ENCODE measurements around the gene C1QL3. TPM values are rescaled to one million over a fixed set of nuclear protein-coding genes. Genes with fewer than 3 reads are reported as not detected.

Gene C1QL3
- total RNA-seq, 1 experiment from 2014 or later: not detected

DNA sequence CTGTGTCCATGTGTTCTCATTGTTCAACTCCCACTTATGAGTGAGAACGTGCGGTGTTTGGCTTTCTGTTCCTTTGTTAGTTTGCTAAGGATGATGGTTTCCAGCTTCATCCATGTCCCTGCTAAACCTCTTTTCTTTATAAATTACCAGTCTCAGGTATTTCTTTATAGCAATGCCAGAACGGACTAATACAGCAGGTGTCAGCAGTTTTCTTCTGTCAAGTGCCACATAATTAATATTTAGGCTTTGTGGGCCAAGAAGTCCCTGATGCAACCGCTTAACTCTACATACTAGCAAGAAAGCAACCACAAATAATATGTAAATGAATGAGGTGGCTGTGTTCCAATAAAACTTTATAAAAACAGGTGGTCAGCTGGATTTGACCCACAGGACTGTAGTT lies 26.3 kb upstream of the C1QL3 start:
- ChIA-PET CTCF (no interaction called here), POLR2A (no interaction called here)
- TF ChIP-seq CTCF (IDR thresholded peaks at IDR 0.05; ENCODE audit: insufficient read depth in 1 of 2, low read depth in 1 of 2, low read length in 1 of 2, severe bottlenecking in 1 of 2, unreplicated experiment in 1 of 2): no peak
- BruUV-seq (replicated peaks): no TSS peak
- Histone ChIP-seq H3K4me3 (ENCODE audit: low read depth, low read length) (no peak overlapping the region), H3K4me1 (no peaks in the 10 kb centered on the region), H3K9me3 (no peaks in the 10 kb centered on the region), H3K36me3 (ENCODE audit: control insufficient read depth, insufficient read depth, low read length) (no peaks in the 10 kb centered on the region), H3K27me3 (replicated peaks; ENCODE audit: control insufficient read depth, insufficient read depth, low read length) (no peaks in the 10 kb centered on the region)
- Mint-ChIP-seq H3K36me3 (ENCODE audit: insufficient read depth, unreplicated experiment) (no peaks in the 10 kb centered on the region), H3K27me3 (ENCODE audit: insufficient read depth, unreplicated experiment) (peaks cover 6% of the 10 kb centered on the region), H3K27ac (ENCODE audit: unreplicated experiment) (no peak overlapping the region), H3K9me3 (ENCODE audit: unreplicated experiment) (peaks cover 9% of the 10 kb centered on the region), H3K4me1 (ENCODE audit: low read depth, unreplicated experiment) (no peaks in the 10 kb centered on the region), H3K4me3 (ENCODE audit: unreplicated experiment) (no peak overlapping the region)
- intact Hi-C loops (cut with micrococcal nuclease; ENCODE audit: unreplicated experiment): loop anchor here (5.0 to 10.0 kb wide), 3 partner anchors 111 to 433 kb away; partner anchors contain the start of gene PTER
- DNase-seq: no peak

- no peaks in the 10 kb centered on the region for H3K4me1 Mint-ChIP-seq (ENCODE audit: low read depth, unreplicated experiment)
- Histone ChIP-seq H3K4me1 (no peaks in the 10 kb centered on the region), H3K36me3 (ENCODE audit: control insufficient read depth, insufficient read depth, low read length) (no peaks in the 10 kb centered on the region), H3K9me3 (no peaks in the 10 kb centered on the region), H3K4me3 (ENCODE audit: low read depth, low read length) (no peak overlapping the region), H3K27me3 (replicated peaks; ENCODE audit: control insufficient read depth, insufficient read depth, low read length) (no peaks in the 10 kb centered on the region)
- H3K4me3 Mint-ChIP-seq (ENCODE audit: unreplicated experiment): no peak overlapping the region
- ChIA-PET CTCF (interaction anchor here (0.6 kb wide), 1 partner anchor 1409 kb away, joined by 5 read pairs; no protein-coding TSS in a partner anchor), POLR2A (no interaction called here)
- no peaks in the 10 kb centered on the region for H3K36me3 Mint-ChIP-seq (ENCODE audit: insufficient read depth, unreplicated experiment)
- peaks cover 8% of the 10 kb centered on the region for H3K27me3 Mint-ChIP-seq (ENCODE audit: insufficient read depth, unreplicated experiment)
- intact Hi-C loops (cut with micrococcal nuclease; ENCODE audit: unreplicated experiment): loop anchor here (1.0 to 10.0 kb wide), 6 partner anchors 108 to 666 kb away; partner anchors contain the start of gene PTER
- no peak overlapping the region for H3K27ac Mint-ChIP-seq (ENCODE audit: unreplicated experiment)
- no TSS peak for BruUV-seq (replicated peaks)
- H3K9me3 Mint-ChIP-seq (ENCODE audit: unreplicated experiment): peaks cover 9% of the 10 kb centered on the region
- DNase-seq: peak in 1 of 2 experiments; percentile 45
- peak; percentile 56 to 87 for TF ChIP-seq CTCF (IDR thresholded peaks at IDR 0.05; ENCODE audit: insufficient read depth in 1 of 2, low read depth in 1 of 2, low read length in 1 of 2, severe bottlenecking in 1 of 2, unreplicated experiment in 1 of 2)
Observed at GRCh38 chr10:16545116-16545736, 23.5 kb upstream of the C1QL3 start.

DNA sequence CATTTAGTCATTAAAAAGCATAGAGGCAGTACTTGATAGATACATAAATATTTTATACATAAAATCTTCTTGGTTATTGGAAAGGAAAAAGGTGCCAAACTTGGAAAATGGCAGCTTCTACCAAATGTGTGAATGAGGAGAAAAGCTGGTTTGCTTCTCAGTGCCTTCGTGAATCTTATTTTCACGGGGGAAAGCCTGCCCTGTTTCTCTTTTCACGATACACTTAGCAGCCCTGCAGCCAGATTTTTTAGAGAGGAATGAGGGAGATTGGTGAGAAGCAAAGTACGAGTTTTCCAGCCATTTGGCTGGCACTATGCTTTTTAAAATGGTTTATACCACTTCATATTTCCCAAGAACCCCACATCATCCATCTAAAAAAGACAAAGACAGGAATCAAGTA lies 22.9 kb upstream of the C1QL3 start:
- no TSS peak for BruUV-seq (replicated peaks)
- Mint-ChIP-seq H3K27ac (ENCODE audit: unreplicated experiment) (no peak overlapping the region), H3K4me1 (ENCODE audit: low read depth, unreplicated experiment) (no peaks in the 10 kb centered on the region), H3K9me3 (ENCODE audit: unreplicated experiment) (peaks cover 9% of the 10 kb centered on the region), H3K27me3 (ENCODE audit: insufficient read depth, unreplicated experiment) (peaks cover 13% of the 10 kb centered on the region), H3K36me3 (ENCODE audit: insufficient read depth, unreplicated experiment) (no peaks in the 10 kb centered on the region), H3K4me3 (ENCODE audit: unreplicated experiment) (no peak overlapping the region)
- Histone ChIP-seq H3K4me1 (no peaks in the 10 kb centered on the region), H3K4me3 (ENCODE audit: low read depth, low read length) (no peak overlapping the region), H3K36me3 (ENCODE audit: control insufficient read depth, insufficient read depth, low read length) (no peaks in the 10 kb centered on the region), H3K9me3 (no peaks in the 10 kb centered on the region), H3K27me3 (replicated peaks; ENCODE audit: control insufficient read depth, insufficient read depth, low read length) (no peaks in the 10 kb centered on the region)
- ChIA-PET CTCF (no interaction called here), POLR2A (no interaction called here)
- DNase-seq: no peak
- TF ChIP-seq CTCF (IDR thresholded peaks at IDR 0.05; ENCODE audit: insufficient read depth in 1 of 2, low read depth in 1 of 2, low read length in 1 of 2, severe bottlenecking in 1 of 2, unreplicated experiment in 1 of 2): no peak
- intact Hi-C loops (cut with micrococcal nuclease; ENCODE audit: unreplicated experiment): loop anchor here (10.0 kb wide), 1 partner anchor 430 kb away; no protein-coding TSS in a partner anchor

Data from Caco-2 (cell line).